Ishikawa (cell line): ENCODE measurements around the gene MFSD6L.

Experiments
- CEBPB ChIP-seq: IDR thresholded peaks from 2 replicates; pipeline ENCODE4 v1.6.1; 2012
- CREB1 ChIP-seq: IDR thresholded peaks from 2 replicates; pipeline ENCODE4 v1.6.1; 2012; ENCODE audit warnings: low read depth
- EGR1 ChIP-seq: IDR thresholded peaks from 2 replicates; pipeline ENCODE4 v1.6.1; 2012
- EP300 ChIP-seq: IDR thresholded peaks from 2 replicates; pipeline ENCODE4 v1.6.1; 2012; ENCODE audit warnings: borderline replicate concordance
- FOXM1 ChIP-seq: IDR thresholded peaks from 2 replicates; pipeline ENCODE4 v1.6.1; 2012; ENCODE audit warnings: low read depth, borderline replicate concordance
- NFIC ChIP-seq: IDR thresholded peaks from 2 replicates; pipeline ENCODE4 v1.6.1; 2012
- RAD21 ChIP-seq: IDR thresholded peaks from 2 replicates; pipeline ENCODE4 v1.6.1; 2012; ENCODE audit warnings: low read depth
- REST ChIP-seq: IDR thresholded peaks from 2 replicates; pipeline ENCODE4 v1.6.1; 2012; ENCODE audit warnings: low read depth, mild to moderate bottlenecking
- TAF1 ChIP-seq: IDR thresholded peaks from 2 replicates; pipeline ENCODE4 v1.6.1; 2012; ENCODE audit warnings: low read depth, mild to moderate bottlenecking
- TCF12 ChIP-seq: IDR thresholded peaks from 2 replicates; pipeline ENCODE4 v1.6.1; 2012; ENCODE audit warnings: low read depth
- USF1 ChIP-seq: IDR thresholded peaks from 2 replicates; pipeline ENCODE4 v1.6.1; 2012
- YY1 ChIP-seq: IDR thresholded peaks from 2 replicates; pipeline ENCODE4 v1.6.1; 2012; ENCODE audit warnings: low read depth

- TF ChIP-seq TCF12 (no peak), NFIC (no peak), CREB1 (no peak), USF1 (no peak), CEBPB (no peak), TAF1 (no peak), REST (no peak), RAD21 (no peak), EGR1 (no peak), FOXM1 (no peak), YY1 (no peak), EP300 (no peak)
These were observed 19.6 kb upstream of the MFSD6L start for GRCh38 chr17:8818654-8819330.
